Measurements from ENCODE around the gene FBRSL1. TPM values are rescaled to one million over a fixed set of nuclear protein-coding genes. Genes with fewer than 3 reads are reported as not detected.

FBRSL1 gene
- total RNA-seq, 1 experiment from 2014 or later: 124 TPM

DNA sequence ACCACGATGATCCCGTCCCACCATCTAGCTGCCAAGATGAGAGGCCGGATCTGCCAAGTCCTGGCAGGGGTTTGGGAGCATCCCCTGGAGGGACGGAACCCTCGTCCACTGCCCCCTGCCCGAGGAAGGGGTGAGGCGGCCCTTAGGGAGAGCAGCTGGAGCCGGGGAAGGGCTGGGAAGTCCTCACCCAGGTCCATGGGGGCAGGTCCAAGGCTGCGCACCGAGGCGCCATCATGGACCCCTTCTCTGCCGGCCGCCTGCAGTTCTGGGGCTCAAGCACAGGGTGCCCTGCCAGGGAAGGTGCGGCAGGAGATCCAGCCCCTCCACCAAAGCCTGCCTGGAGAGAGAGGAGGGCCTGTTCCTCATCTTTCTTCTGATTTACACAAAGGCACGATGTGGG, 17.6 kb upstream of the FBRSL1 start:
- H3K4me3 ChIP-seq (replicated peaks in 1 of 2; ENCODE audit: low read depth in 1 of 2, low read length in 2 of 2): no peak overlapping the region
- RAD21 ChIA-PET (ENCODE audit: low non-redundant PET in 1 of 2, low total read pairs in 2 of 2, uncharacterized antibody in 2 of 2, unreplicated experiment in 2 of 2): no interaction called here
- no peak for TF ChIP-seq SIN3A (IDR thresholded peaks at IDR 0.05; ENCODE audit: low read depth)
- TF ChIP-seq FOSL1 (IDR thresholded peaks at IDR 0.05; ENCODE audit: low read depth): no peak
- no peak for TF ChIP-seq SRF (IDR thresholded peaks at IDR 0.05; ENCODE audit: low read depth)
- TF ChIP-seq, protein P1, sequence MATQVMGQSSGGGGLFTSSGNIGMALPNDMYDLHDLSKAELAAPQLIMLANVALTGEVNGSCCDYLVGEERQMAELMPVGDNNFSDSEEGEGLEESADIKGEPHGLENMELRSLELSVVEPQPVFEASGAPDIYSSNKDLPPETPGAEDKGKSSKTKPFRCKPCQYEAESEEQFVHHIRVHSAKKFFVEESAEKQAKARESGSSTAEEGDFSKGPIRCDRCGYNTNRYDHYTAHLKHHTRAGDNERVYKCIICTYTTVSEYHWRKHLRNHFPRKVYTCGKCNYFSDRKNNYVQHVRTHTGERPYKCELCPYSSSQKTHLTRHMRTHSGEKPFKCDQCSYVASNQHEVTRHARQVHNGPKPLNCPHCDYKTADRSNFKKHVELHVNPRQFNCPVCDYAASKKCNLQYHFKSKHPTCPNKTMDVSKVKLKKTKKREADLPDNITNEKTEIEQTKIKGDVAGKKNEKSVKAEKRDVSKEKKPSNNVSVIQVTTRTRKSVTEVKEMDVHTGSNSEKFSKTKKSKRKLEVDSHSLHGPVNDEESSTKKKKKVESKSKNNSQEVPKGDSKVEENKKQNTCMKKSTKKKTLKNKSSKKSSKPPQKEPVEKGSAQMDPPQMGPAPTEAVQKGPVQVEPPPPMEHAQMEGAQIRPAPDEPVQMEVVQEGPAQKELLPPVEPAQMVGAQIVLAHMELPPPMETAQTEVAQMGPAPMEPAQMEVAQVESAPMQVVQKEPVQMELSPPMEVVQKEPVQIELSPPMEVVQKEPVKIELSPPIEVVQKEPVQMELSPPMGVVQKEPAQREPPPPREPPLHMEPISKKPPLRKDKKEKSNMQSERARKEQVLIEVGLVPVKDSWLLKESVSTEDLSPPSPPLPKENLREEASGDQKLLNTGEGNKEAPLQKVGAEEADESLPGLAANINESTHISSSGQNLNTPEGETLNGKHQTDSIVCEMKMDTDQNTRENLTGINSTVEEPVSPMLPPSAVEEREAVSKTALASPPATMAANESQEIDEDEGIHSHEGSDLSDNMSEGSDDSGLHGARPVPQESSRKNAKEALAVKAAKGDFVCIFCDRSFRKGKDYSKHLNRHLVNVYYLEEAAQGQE (IDR thresholded peaks at IDR 0.05; ENCODE audit: low read depth): no peak
- no peak for TF ChIP-seq ZNF274 (IDR thresholded peaks at IDR 0.05; ENCODE audit: low read depth, low read length)
- TF ChIP-seq, protein P2, sequence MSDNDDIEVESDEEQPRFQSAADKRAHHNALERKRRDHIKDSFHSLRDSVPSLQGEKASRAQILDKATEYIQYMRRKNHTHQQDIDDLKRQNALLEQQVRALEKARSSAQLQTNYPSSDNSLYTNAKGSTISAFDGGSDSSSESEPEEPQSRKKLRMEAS (IDR thresholded peaks at IDR 0.05): no peak
- no peak for TF ChIP-seq SP1 (IDR thresholded peaks at IDR 0.05; ENCODE audit: low read depth)
- TF ChIP-seq JUND (IDR thresholded peaks at IDR 0.05): no peak
- no peak for TF ChIP-seq POLR2A (IDR thresholded peaks at IDR 0.05; ENCODE audit: borderline replicate concordance, extremely low read depth, insufficient read depth, insufficient read length)
- no peak for TF ChIP-seq EZH2 (IDR thresholded peaks at IDR 0.05)
- no peak for TF ChIP-seq POLR2AphosphoS5 (IDR thresholded peaks at IDR 0.05; ENCODE audit: low read depth, low read length)
- TF ChIP-seq ELF1 (IDR thresholded peaks at IDR 0.05; ENCODE audit: borderline replicate concordance, low read depth): no peak
- TF ChIP-seq CEBPB (IDR thresholded peaks at IDR 0.05; ENCODE audit: low read depth): no peak
- TF ChIP-seq EZH2phosphoT487 (IDR thresholded peaks at IDR 0.05; ENCODE audit: borderline replicate concordance): no peak
- TF ChIP-seq ZFX (IDR thresholded peaks at IDR 0.05): no peak
- TF ChIP-seq, protein P3, sequence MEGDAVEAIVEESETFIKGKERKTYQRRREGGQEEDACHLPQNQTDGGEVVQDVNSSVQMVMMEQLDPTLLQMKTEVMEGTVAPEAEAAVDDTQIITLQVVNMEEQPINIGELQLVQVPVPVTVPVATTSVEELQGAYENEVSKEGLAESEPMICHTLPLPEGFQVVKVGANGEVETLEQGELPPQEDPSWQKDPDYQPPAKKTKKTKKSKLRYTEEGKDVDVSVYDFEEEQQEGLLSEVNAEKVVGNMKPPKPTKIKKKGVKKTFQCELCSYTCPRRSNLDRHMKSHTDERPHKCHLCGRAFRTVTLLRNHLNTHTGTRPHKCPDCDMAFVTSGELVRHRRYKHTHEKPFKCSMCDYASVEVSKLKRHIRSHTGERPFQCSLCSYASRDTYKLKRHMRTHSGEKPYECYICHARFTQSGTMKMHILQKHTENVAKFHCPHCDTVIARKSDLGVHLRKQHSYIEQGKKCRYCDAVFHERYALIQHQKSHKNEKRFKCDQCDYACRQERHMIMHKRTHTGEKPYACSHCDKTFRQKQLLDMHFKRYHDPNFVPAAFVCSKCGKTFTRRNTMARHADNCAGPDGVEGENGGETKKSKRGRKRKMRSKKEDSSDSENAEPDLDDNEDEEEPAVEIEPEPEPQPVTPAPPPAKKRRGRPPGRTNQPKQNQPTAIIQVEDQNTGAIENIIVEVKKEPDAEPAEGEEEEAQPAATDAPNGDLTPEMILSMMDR (IDR thresholded peaks at IDR 0.05 in 2 of 3, conservative IDR thresholded peaks at IDR 0.05 in 1 of 3; ENCODE audit: borderline replicate concordance in 1 of 3, insufficient read depth in 1 of 3, low read depth in 2 of 3, low read length in 2 of 3): no peak
- no peak for TF ChIP-seq CBX3 (IDR thresholded peaks at IDR 0.05; ENCODE audit: low read depth)
- DNase-seq (ENCODE audit: low read depth, low spot score) (no peak), ATAC-seq (no peak)
- H3K9me3 ChIP-seq (ENCODE audit: control insufficient read depth in 1 of 2, insufficient read depth in 1 of 2, low read depth in 1 of 2, low read length in 2 of 2): peaks cover 0 to 5% of the 10 kb centered on the region in 2 experiments; a peak in 1 of 4 replicates
- H3K79me2 ChIP-seq (ENCODE audit: insufficient read depth, low read length): no peaks in the 10 kb centered on the region
- H3K27me3 ChIP-seq (ENCODE audit: insufficient read depth, low read length): no peaks in the 10 kb centered on the region
- H2AFZ ChIP-seq (ENCODE audit: low read depth, low read length, poor library complexity, severe bottlenecking): no peak overlapping the region
- no peak overlapping the region for H3K27ac ChIP-seq (ENCODE audit: low read depth, low read length)
- no peaks in the 10 kb centered on the region for H3K36me3 ChIP-seq (ENCODE audit: control insufficient read depth in 1 of 2, insufficient read depth in 2 of 2, low read length in 2 of 2)
- peaks cover 0 to 9% of the 10 kb centered on the region in 2 experiments; a peak in 2 of 4 replicates for H3K4me1 ChIP-seq (ENCODE audit: control insufficient read depth in 1 of 2, insufficient read depth in 2 of 2, low read length in 2 of 2)
- H3K9ac ChIP-seq (ENCODE audit: low read length): no peak overlapping the region
- no peak overlapping the region for H3K4me2 ChIP-seq (ENCODE audit: low read length)
- CTCF ChIA-PET: no interaction called here
- intact Hi-C loops (cut with micrococcal nuclease): no loop called here
- BruUV-seq (replicated peaks): no TSS peak
- POLR2A ChIA-PET: no interaction called here
- no peaks in the 10 kb centered on the region for H3K9me2 ChIP-seq (ENCODE audit: insufficient read depth)
- no peaks in the 10 kb centered on the region for H4K20me1 ChIP-seq (ENCODE audit: insufficient read depth)
